GM12873 (cell line): ENCODE data around the gene UXS1.

Experiments used
- CTCF ChIP-seq: IDR thresholded peaks from 2 replicates; pipeline ENCODE4 v1.5.1; 2012; ENCODE audit warnings: low read depth, mild to moderate bottlenecking, moderate library complexity, low read length, control low read depth; ENCODE audit not compliant: insufficient read depth; ENCODE audit errors: missing control alignments

Gene UXS1

GRCh38 chr2:106113361-106113966, 80.6 kb downstream of the UXS1 start:
- no peak for TF ChIP-seq CTCF

- TF ChIP-seq CTCF: no peak
Observed at GRCh38 chr2:106111882-106112571, 82.1 kb downstream of the UXS1 start.

- no peak for TF ChIP-seq CTCF
Observed at GRCh38 chr2:106109675-106110424, 84.3 kb downstream of the UXS1 start.

GRCh38 chr2:106108791-106109190, 85.3 kb downstream of the UXS1 start:
- TF ChIP-seq CTCF: no peak

- no peak for TF ChIP-seq CTCF
Observed at GRCh38 chr2:106108351-106108750, 85.8 kb downstream of the UXS1 start.

- peak; percentile 52 for TF ChIP-seq CTCF
Observed at GRCh38 chr2:106107509-106108131, 86.5 kb downstream of the UXS1 start.
